GM10248 (cell line): ENCODE results near the gene ZC3H4.

Source experiments
- CTCF ChIA-PET: fragments of 300-600 bp; sonication (Branson Sonifier 250); formaldehyde crosslinking; extraction: SDS; loops from one replicate; lab custom pipeline; 2021; ENCODE audit warnings: antibody characterized with exemption; lab: Yijun Ruan, JAX
- POLR2A ChIA-PET: fragments of 350-650 bp; sonication (Branson Sonifier 250); formaldehyde crosslinking; extraction: SDS; loops from one replicate; lab custom pipeline; 2020; ENCODE audit warnings: antibody characterized with exemption; lab: Yijun Ruan, JAX
- DNase-seq: peaks from one replicate; pipeline ENCODE4 v3.0.0; 2012; ENCODE audit errors: extremely low spot score
- TF ChIP-seq, protein P1 (sequence below): IDR thresholded peaks from 2 replicates; pipeline ENCODE4 v1.5.1; 2012; ENCODE audit warnings: mild to moderate bottlenecking, low read depth; ENCODE audit errors: extremely low read depth, missing control alignments, control extremely low read depth

ZC3H4 gene

GRCh38 chr19:47075179-47075810 is 38.3 kb downstream of the ZC3H4 start:
- ChIA-PET POLR2A (no interaction called here), CTCF (interaction anchor here (1.1 kb wide), 1 partner anchor 53 kb away, joined by 3 read pairs; no protein-coding TSS in a partner anchor)
- DNase-seq = no peak

DNA sequence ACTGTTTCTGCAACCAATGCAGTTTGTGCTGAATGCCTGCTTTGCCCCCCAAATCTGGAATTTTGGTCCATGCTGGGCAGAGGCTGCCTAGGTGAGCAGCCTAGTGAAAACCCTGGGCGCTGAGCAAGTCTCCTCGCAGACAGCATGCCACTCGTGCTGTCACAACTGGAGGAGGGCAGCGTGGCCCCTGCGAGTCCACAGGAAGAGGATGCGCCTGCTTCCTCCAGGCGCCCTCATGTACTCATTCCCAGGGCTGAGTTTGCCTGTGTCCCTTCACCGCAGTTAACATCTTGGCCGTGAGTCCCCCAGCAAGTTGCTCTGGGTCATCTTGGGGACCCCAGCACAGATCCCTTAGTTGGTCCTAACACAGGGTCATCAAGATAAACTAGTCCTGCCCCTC is 39.0 kb downstream of the ZC3H4 start:
- CTCF ChIA-PET = no interaction called here
- TF ChIP-seq, protein P1, sequence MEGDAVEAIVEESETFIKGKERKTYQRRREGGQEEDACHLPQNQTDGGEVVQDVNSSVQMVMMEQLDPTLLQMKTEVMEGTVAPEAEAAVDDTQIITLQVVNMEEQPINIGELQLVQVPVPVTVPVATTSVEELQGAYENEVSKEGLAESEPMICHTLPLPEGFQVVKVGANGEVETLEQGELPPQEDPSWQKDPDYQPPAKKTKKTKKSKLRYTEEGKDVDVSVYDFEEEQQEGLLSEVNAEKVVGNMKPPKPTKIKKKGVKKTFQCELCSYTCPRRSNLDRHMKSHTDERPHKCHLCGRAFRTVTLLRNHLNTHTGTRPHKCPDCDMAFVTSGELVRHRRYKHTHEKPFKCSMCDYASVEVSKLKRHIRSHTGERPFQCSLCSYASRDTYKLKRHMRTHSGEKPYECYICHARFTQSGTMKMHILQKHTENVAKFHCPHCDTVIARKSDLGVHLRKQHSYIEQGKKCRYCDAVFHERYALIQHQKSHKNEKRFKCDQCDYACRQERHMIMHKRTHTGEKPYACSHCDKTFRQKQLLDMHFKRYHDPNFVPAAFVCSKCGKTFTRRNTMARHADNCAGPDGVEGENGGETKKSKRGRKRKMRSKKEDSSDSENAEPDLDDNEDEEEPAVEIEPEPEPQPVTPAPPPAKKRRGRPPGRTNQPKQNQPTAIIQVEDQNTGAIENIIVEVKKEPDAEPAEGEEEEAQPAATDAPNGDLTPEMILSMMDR = no peak

More at GRCh38 chr19:47075179-47075810, 38.3 kb downstream of the ZC3H4 start:
- TF ChIP-seq, protein P1 = no peak

GRCh38 chr19:47073574-47073973 is 40.0 kb downstream of the ZC3H4 start:
- ChIA-PET CTCF (interaction anchor here (0.6 to 1.0 kb wide), 2 partner anchors 37 to 50 kb away, joined by 3 read pairs; no protein-coding TSS in a partner anchor), POLR2A (no interaction called here)
- DNase-seq = no peak
- TF ChIP-seq, protein P1 = no peak

More for the DNA sequence above, 39.0 kb downstream of the ZC3H4 start:
- DNase-seq = no peak
- POLR2A ChIA-PET = no interaction called here

DNA sequence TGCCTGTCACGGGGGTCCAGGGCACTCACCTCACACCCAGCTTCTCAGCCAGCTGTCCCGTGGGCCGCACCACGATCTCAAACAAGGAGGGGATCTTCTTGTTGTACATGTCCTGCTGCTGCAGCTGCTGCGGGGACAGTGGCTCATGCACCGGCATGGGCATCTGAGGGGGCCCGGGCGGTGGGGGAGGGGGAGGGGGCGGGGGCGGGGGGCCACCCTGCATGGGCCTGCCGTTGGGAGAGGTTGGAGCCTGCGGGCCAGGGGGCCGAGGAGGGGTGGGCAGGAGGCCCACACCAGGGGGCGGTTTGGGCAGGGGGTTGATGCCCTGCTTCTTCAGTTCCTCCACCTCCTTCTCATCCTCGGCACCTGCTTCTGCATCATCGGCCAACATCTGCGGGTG is 41.3 kb downstream of the ZC3H4 start:
- ChIA-PET CTCF (interaction anchor here (0.8 kb wide), 1 partner anchor 19 kb away, joined by 3 read pairs; no protein-coding TSS in a partner anchor), POLR2A (no interaction called here)
- TF ChIP-seq, protein P1 = no peak
- DNase-seq = no peak

DNA sequence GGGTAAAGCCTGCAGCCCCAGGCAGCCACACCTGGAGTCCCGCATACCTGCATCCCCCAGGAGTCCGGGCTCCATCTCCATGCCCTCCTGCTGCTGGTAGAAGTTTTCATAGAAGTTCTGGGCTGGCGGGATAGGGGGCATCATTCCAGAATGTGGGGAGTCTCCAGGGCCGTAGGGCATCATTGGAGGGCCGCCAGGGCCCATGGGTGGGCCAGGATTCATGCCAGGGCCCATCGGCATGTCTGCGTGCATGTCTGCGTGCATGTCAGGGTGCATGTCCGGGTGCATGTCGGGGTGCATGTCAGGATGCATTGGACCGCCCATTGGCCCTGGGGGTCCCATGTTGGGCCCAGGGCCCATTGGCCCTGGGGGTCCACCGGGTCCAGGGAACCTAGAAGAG is 41.8 kb downstream of the ZC3H4 start:
- no peak for DNase-seq
- CTCF ChIA-PET = no interaction called here
- TF ChIP-seq, protein P1 = no peak
- POLR2A ChIA-PET = no interaction called here

DNA sequence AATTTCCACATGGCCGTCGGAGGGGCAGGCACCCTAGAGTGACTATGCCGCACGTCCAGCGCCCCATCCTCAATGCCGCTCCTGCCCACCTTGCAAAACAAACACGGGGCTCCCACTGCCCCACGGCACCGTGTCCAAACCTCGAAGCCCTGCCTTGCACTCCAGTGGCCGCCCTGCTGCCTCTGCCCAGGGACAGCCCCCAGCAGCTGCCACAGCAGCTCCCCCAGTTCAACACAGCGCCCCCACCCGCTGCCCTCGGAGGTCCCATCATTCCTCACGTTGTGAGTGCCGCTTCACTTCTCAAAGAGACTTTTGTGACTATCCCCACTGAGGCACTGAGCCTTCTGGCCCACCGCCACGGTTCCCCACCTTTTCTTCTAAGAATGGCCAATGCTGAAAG is 42.8 kb downstream of the ZC3H4 start:
- DNase-seq = no peak
- CTCF ChIA-PET = interaction anchor here (1.6 kb wide), 1 partner anchor 9 kb away, joined by 7 read pairs; no protein-coding TSS in a partner anchor
- TF ChIP-seq, protein P1 = no peak
- POLR2A ChIA-PET = no interaction called here

GRCh38 chr19:47069795-47070194 is 43.8 kb downstream of the ZC3H4 start:
- TF ChIP-seq, protein P1 = no peak
- ChIA-PET CTCF (interaction anchor here (1.6 kb wide), 1 partner anchor 10 kb away, joined by 7 read pairs; no protein-coding TSS in a partner anchor), POLR2A (no interaction called here)
- no peak for DNase-seq
